Fibroblast of skin of left quadriceps (primary cell): Measurements from ENCODE around the gene RPS26.

Experiments
- DNase-seq, 2 experiments: peaks; one replicate each; pipeline ENCODE4 v3.0.0-alpha.2; 2013; ENCODE audit warnings: low read depth in 2 of 2

RPS26 gene

DNA sequence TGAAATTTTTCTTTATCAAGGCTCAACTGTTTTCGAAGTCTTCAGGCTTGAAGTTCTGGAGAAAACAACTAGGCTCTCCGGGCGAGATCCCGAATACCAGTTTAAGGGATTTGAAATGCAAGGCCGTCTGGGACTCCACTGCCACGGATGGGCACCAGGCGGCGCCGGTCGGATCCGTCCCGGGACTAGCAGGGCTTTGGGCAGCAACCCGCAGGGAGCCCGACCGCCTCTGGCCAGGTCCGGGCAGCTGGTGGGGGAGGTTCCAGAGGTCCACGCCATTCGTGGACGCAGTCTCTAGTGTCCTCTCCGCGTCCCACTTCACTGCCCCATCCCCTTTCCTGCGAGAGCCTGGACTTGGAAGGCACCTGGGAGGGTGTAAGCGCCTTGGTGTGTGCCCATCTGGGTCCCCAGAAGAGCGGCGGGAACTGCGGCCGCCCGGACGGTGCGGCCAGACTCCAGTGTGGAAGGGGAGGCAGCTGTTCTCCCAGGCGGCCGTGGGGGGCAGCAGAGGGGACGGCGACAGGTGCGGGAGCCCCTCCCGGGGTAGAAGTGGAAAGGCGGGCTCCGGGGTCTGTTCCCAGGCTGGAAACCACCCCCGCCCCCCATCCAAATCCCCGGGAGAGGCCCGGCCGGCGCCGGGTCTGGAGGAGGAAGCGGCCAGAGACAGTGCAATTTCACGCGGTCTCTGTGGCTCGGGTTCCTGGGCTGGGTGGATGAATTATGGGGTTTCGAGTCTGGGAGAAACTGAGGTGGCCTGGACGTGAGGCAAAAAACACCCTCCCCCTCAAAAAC, 37.4 kb downstream of the RPS26 start:
- no peak for DNase-seq

GRCh38 chr12:56079723-56080555, 38.2 kb downstream of the RPS26 start, which contains the start of gene ERBB3:
ERBB3 (plus strand) TSS chr12:56080165; CDS start chr12:56080301, 136 bp downstream.
- peak in 1 of 2 experiments; percentile 32 for DNase-seq

DNA sequence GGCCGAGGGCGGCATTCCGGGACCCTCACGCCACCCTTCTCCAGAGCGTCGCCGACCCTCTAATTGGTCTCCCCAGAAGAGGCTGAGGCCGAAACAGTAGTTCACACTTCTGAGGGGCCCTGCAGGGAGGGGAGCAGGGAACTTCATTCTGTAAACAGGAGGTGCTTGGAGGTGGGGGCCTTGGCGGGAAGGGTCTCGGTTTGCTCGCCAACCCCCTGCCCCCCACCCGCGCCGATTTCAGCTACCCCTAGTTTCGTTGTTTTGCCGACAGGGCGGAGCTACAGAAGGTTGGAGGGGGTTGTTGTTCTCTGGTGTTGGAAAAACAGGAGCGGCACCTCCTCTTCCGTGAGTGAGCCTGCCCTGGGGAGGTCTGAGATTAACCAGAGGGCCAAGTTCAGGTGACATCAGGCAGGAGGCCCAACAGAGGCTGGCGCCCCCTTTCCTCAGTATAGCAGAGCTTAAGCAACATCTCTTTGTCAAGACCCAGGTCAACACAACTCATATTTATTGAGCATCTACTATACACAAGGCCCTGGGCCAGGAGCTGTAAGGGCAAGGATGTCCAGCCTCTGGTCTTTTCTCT, 38.9 kb downstream of the RPS26 start:
- DNase-seq: no peak

DNA sequence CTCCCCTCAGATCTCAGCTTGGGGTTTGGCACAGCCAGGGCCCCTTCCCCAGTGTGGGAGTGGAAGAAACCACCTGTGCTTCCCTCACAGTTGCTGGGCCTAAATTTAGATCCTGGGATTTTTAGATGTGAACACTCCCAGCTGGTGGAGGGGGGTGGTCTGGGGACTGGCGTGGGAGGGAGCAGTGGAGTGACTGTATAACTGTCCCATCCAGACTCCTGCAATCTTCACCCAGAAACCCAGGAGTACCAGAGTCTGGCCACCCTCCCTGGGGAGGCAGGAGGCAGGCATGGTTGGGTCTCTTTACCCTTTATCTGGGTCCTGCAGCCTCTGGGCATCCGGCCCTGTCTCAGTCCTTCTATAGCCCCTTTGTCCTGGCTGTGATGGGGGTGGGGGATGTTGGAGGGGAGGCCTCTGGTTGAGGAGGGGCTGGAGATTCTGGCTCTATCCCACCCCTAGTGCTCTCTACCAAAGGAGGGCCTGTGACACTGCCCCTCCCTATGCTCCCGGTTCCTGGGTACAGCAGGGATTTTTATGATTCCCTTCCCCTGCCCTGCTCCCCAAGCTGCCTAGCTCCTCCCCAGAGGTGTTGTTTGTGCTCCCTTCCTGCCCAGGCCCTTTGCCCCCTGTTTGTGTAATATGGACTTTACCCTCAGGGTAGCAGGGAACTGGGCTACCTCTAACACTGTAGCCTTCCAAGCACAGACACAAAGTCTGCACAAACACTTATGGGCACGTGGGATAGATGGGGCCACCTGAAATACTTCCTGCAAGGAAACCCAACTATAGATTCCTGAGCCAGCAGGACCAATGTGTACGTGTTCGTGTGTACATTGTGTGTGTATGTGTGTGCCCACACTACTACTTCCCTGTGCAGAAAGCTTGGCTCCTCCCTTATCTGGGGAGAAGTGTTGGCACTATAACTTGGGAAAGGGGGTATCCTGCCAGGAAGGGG, 40.0 kb downstream of the RPS26 start:
- DNase-seq: no peak

- DNase-seq: no peak
Measured at GRCh38 chr12:56082382-56082781, 40.7 kb downstream of the RPS26 start.

GRCh38 chr12:56082967-56083366, 41.2 kb downstream of the RPS26 start:
- DNase-seq: no peak

DNA sequence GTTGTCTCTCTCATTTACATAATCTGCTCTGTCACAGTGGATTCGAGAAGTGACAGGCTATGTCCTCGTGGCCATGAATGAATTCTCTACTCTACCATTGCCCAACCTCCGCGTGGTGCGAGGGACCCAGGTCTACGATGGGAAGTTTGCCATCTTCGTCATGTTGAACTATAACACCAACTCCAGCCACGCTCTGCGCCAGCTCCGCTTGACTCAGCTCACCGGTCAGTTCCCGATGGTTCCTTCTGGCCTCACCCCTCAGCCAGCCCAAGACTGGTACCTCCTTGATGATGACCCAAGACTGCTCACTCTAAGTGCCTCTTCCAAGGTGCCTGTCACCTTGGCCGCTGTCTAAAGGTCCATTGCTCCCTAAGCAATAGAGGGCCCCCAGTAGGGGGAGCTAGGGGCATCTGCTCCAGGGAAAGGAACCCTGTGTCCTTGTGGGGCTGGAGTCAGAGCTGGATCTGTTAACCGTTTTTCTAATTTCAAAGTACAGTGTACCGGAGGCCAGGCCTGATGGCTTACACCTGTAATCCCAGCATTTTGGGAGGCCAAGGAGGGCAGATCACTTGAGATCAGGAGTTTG, 43.3 kb downstream of the RPS26 start:
- no peak for DNase-seq

DNA sequence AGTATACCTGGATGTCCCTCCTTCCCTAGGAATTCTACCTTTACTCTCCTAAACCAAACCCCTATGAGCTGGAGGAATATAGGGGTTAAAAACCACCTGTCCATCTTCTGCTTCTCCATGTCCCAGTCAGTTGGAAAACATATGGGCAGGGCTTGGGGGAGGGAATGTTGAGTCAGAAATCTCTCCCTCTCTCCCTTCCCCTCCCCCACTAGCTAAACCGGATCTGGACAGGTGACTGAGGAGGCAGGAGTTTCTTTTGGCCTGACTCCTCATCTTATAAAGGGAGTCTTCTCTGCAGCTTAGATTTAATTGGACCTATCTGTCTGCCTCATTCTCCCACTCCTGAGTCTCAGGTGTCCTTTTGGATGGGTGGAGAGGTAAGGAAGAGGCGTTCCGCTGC, 44.4 kb downstream of the RPS26 start:
- DNase-seq: no peak

GRCh38 chr12:56086608-56087007, 44.9 kb downstream of the RPS26 start:
- DNase-seq: no peak

GRCh38 chr12:56087220-56087619, 45.5 kb downstream of the RPS26 start:
- no peak for DNase-seq
